Measurements from ENCODE around the gene SRGAP3.

DNA sequence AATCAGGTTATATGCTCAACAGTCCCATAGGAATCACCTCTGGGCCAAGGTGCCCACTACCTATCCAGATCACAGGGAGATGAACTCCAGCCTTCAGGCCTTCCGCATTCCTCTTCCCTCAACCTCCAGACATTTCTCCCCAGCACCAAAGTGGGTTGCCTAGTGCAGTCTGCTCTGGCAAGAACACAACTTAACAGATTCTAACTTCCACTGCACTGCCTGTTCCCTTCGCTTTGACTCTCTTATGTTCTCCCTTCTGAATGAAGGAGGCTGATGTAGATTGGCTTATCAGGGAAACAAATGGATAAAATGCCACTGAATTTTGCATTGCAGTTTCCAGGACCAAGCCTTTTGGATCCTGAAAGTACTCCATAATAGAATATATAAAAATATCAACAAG is 106.3 kb downstream of the SRGAP3 start:
- TF ChIP-seq, protein P1, sequence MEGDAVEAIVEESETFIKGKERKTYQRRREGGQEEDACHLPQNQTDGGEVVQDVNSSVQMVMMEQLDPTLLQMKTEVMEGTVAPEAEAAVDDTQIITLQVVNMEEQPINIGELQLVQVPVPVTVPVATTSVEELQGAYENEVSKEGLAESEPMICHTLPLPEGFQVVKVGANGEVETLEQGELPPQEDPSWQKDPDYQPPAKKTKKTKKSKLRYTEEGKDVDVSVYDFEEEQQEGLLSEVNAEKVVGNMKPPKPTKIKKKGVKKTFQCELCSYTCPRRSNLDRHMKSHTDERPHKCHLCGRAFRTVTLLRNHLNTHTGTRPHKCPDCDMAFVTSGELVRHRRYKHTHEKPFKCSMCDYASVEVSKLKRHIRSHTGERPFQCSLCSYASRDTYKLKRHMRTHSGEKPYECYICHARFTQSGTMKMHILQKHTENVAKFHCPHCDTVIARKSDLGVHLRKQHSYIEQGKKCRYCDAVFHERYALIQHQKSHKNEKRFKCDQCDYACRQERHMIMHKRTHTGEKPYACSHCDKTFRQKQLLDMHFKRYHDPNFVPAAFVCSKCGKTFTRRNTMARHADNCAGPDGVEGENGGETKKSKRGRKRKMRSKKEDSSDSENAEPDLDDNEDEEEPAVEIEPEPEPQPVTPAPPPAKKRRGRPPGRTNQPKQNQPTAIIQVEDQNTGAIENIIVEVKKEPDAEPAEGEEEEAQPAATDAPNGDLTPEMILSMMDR (IDR thresholded peaks at IDR 0.05) = no peak
- no peak for TF ChIP-seq POLR2A (IDR thresholded peaks at IDR 0.05)

Data from uterus (tissue), 2 donors.